ENCODE data around the gene PBX3. TPM values are rescaled to one million over a fixed set of nuclear protein-coding genes. Genes with fewer than 3 reads are reported as not detected.

Gene PBX3
- total RNA-seq, 4 donors from 2014 or later: 25.7 to 71.5 (median 45.1) TPM

DNA sequence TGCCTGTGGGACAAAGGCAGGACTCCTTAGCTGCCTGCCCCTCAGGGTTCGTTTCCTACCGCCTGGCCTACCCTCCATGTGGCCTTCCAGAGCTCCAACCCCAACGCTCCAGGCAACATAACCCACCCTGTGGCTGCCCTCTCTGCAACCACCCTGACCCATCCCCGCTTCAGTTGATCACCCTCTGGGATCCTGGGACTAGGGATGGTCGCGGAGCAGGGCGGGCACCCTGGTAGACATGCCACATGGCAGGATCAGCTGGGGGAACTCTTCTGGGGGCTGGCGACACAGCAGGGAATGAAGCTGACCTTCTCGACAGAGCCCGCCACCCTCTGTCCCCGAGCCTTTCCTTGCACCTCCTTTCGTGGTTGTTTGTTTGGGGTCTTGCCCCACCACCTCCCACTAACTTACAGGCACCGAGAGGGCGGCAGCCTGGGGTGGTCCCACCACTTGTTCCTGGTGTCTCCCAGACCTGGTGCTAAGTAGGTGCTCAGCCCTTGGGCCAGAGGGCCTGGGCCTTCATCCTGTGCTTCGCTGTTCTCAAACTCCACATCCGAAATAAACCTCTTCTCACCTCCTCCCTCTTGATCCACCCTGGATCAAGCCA, 243.1 kb downstream of the PBX3 start:
- H3K36me3 ChIP-seq: no peaks in the 10 kb centered on the region
- no peaks in the 10 kb centered on the region for H3K9me3 ChIP-seq
- no peak overlapping the region for H3K4me3 ChIP-seq
- no peak overlapping the region for H3K27ac ChIP-seq
- no peaks in the 10 kb centered on the region for H3K4me1 ChIP-seq
- DNase-seq (ENCODE audit: low spot score in 2 of 2): peak in 1 of 2 donors; percentile 35
- peaks cover 4% of the 10 kb centered on the region for H3K27me3 ChIP-seq
- TF ChIP-seq POLR2AphosphoS5 (IDR thresholded peaks at IDR 0.05) (no peak), EP300 (IDR thresholded peaks at IDR 0.05) (no peak), POLR2A (IDR thresholded peaks at IDR 0.05) (no peak)
- TF ChIP-seq, protein P1, sequence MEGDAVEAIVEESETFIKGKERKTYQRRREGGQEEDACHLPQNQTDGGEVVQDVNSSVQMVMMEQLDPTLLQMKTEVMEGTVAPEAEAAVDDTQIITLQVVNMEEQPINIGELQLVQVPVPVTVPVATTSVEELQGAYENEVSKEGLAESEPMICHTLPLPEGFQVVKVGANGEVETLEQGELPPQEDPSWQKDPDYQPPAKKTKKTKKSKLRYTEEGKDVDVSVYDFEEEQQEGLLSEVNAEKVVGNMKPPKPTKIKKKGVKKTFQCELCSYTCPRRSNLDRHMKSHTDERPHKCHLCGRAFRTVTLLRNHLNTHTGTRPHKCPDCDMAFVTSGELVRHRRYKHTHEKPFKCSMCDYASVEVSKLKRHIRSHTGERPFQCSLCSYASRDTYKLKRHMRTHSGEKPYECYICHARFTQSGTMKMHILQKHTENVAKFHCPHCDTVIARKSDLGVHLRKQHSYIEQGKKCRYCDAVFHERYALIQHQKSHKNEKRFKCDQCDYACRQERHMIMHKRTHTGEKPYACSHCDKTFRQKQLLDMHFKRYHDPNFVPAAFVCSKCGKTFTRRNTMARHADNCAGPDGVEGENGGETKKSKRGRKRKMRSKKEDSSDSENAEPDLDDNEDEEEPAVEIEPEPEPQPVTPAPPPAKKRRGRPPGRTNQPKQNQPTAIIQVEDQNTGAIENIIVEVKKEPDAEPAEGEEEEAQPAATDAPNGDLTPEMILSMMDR (IDR thresholded peaks at IDR 0.05): no peak
- WGBS: 93% methylated on average over 16 of the region's 16 CpGs

DNA sequence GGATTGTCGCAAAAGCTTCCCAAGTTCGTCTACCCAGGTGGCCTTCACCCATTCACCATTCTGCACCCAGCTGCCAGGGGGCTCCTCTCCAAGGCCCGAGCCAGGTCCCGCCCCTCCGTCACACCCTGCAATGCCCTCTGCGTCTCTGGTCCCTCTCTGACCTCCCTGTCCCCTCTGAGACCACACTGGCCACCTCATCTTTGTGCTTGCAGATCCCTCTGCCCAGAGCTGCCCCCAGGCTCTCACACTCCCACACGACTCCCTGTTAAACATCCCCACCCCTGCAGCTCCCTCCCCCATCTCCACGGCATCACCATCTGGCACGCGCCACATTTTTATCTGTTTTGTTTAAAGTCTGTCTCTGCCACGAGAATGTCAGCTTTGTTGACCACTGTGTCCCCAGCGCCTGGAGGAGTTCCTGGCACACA, 243.6 kb downstream of the PBX3 start:
- peaks cover 6% of the 10 kb centered on the region for H3K27me3 ChIP-seq
- WGBS: 71% methylated on average over 12 of the region's 12 CpGs
- DNase-seq (ENCODE audit: low spot score in 2 of 2): peak in 1 of 2 donors; percentile 39
- no peaks in the 10 kb centered on the region for H3K9me3 ChIP-seq
- TF ChIP-seq POLR2A (IDR thresholded peaks at IDR 0.05) (no peak), POLR2AphosphoS5 (IDR thresholded peaks at IDR 0.05) (no peak), EP300 (IDR thresholded peaks at IDR 0.05) (no peak)
- TF ChIP-seq, protein P1 (IDR thresholded peaks at IDR 0.05): no peak
- no peaks in the 10 kb centered on the region for H3K4me1 ChIP-seq
- no peaks in the 10 kb centered on the region for H3K36me3 ChIP-seq
- H3K4me3 ChIP-seq: no peak overlapping the region
- H3K27ac ChIP-seq: no peak overlapping the region

DNA sequence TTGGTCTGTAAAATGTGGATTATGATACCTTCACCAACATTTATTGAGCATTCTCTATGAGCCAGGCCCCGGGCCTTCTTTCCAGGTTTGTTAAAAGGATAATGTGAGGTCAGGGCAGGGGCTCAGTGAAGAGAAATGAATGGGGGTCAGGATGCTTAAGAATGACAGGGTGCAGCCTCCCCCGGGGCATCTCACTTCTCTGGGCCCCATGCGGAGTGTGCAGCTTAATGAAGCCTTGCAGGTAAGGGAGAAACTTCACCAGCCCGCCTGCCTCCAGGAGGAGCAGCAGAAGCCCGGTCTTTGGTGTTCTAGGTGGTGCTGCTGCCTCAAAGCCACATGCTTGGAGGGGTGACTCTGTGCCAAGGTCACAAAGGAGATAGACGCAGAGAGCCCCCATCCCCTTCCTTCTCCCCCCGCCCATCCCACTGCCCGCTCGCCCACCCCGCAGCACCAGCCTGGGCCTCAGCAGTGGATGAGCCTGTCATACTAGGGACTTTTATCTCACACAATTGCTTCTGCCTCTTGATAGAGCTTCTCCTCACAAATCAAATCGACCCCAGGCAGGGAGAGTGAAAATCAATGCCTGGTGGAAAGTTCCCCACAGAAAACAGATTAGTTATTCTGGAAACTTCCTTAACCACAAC, 244.8 kb downstream of the PBX3 start:
- Histone ChIP-seq H3K4me1 (no peaks in the 10 kb centered on the region), H3K36me3 (no peaks in the 10 kb centered on the region), H3K4me3 (no peak overlapping the region), H3K27me3 (peaks cover 8% of the 10 kb centered on the region), H3K9me3 (no peaks in the 10 kb centered on the region), H3K27ac (no peak overlapping the region)
- DNase-seq (ENCODE audit: low spot score in 2 of 2): peak in 1 of 2 donors; percentile 33
- 84% methylated on average over 11 of the region's 11 CpGs for WGBS
- TF ChIP-seq POLR2AphosphoS5 (IDR thresholded peaks at IDR 0.05) (no peak), POLR2A (IDR thresholded peaks at IDR 0.05) (no peak), EP300 (IDR thresholded peaks at IDR 0.05) (no peak)
- TF ChIP-seq, protein P1 (IDR thresholded peaks at IDR 0.05): no peak

DNA sequence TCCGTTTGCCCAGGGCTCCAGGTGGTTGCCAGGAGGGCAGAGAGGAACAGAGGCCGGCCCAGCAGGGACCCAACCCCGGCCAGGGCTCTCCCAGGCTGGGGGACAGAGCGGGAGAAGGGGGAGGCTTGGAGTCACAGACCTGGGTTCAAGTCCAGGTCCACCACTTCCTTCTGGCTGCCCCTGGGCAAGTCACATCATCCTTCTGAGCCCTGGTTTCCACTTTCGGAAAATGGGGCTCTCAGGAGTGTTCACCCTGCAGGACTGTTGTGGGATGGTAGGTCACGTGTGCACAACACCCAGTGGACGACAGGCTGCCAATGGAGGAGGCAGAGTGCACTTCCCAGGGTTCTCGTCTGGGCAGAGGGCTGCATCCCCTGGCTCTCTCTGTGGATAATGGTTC, 245.4 kb downstream of the PBX3 start:
- Histone ChIP-seq H3K4me3 (no peak overlapping the region), H3K36me3 (no peaks in the 10 kb centered on the region), H3K27me3 (peaks cover 10% of the 10 kb centered on the region), H3K4me1 (no peaks in the 10 kb centered on the region), H3K9me3 (no peaks in the 10 kb centered on the region), H3K27ac (no peak overlapping the region)
- DNase-seq (ENCODE audit: low spot score in 2 of 2): peak in 1 of 2 donors; percentile 40
- WGBS: 77% methylated on average over 5 of the region's 8 CpGs
- TF ChIP-seq POLR2A (IDR thresholded peaks at IDR 0.05): no peak
- no peak for TF ChIP-seq EP300 (IDR thresholded peaks at IDR 0.05)
- TF ChIP-seq, protein P1 (IDR thresholded peaks at IDR 0.05): no peak

DNA sequence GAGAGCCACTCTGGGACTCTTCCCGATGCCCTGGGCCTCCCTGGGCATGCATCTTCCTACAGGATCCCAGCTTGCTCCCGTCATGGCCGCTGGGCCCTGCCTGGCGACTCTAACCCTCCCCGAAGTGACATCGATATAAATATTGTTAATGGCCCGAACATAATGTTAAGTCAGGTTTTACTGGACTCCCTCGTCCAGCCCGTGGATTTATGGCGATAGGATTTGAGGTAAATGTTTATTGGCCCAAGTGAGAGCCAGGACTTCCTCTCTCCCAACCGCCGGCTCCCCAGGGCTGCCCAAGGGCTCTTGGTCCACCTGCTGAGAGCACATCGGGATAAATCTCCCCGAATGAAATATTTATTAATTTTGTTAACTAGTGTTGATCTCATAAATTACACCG, 246.3 kb downstream of the PBX3 start:
- TF ChIP-seq, protein P1 (IDR thresholded peaks at IDR 0.05): no peak
- no peak for TF ChIP-seq EP300 (IDR thresholded peaks at IDR 0.05)
- TF ChIP-seq POLR2A (IDR thresholded peaks at IDR 0.05): no peak
- no peak for TF ChIP-seq POLR2AphosphoS5 (IDR thresholded peaks at IDR 0.05)
- Histone ChIP-seq H3K27me3 (peaks cover 12% of the 10 kb centered on the region), H3K27ac (no peak overlapping the region), H3K4me1 (no peaks in the 10 kb centered on the region), H3K4me3 (no peak overlapping the region), H3K9me3 (no peaks in the 10 kb centered on the region), H3K36me3 (no peaks in the 10 kb centered on the region)
- peak in 1 of 2 donors; percentile 18 for DNase-seq (ENCODE audit: low spot score in 2 of 2)
- 80% methylated on average over 13 of the region's 15 CpGs for WGBS

Data from suprapubic skin (tissue), 4 donors.